H9 (cell line): ENCODE results near the gene C12orf56. TPM values are rescaled to one million over a fixed set of nuclear protein-coding genes. Genes with fewer than 3 reads are reported as not detected.

ENCODE experiments used
- DNase-seq: peaks from one replicate; pipeline ENCODE4 v3.0.0-alpha.2; 2017
- H2AFZ ChIP-seq: one replicate; pipeline ENCODE4 v1.6.1; 2013; ENCODE audit warnings: mild to moderate bottlenecking, low read length, control low read depth, moderate library complexity
- H2AK5ac ChIP-seq: 2 replicates; pipeline ENCODE4 v1.6.1; 2013; ENCODE audit warnings: low read length, control low read depth, mixed read lengths; ENCODE audit not compliant: insufficient read length
- H2BK120ac ChIP-seq: one replicate; pipeline ENCODE4 v1.6.1; 2013; ENCODE audit warnings: low read depth, mild to moderate bottlenecking, low read length, control low read depth, inconsistent platforms; ENCODE audit not compliant: poor library complexity, severe bottlenecking
- H2BK12ac ChIP-seq: 2 replicates; pipeline ENCODE4 v1.6.1; 2013; ENCODE audit warnings: low read length, control low read depth, mixed read lengths, low read depth; ENCODE audit not compliant: insufficient read length
- H2BK15ac ChIP-seq: 2 replicates; pipeline ENCODE4 v1.6.1; 2013; ENCODE audit warnings: low read depth, low read length, control low read depth
- H2BK20ac ChIP-seq: one replicate; pipeline ENCODE4 v1.6.1; 2013; ENCODE audit warnings: low read depth, mild to moderate bottlenecking, low read length, control low read depth, inconsistent platforms; ENCODE audit not compliant: poor library complexity, severe bottlenecking
- H2BK5ac ChIP-seq: 2 replicates; pipeline ENCODE4 v1.6.1; 2013; ENCODE audit warnings: low read length, control low read depth, mixed read lengths; ENCODE audit not compliant: insufficient read length
- H3K14ac ChIP-seq: 2 replicates; pipeline ENCODE4 v1.6.1; 2013; ENCODE audit warnings: low read length, control low read depth; ENCODE audit not compliant: insufficient read depth
- H3K18ac ChIP-seq: 2 replicates; pipeline ENCODE4 v1.6.1; 2013; ENCODE audit warnings: low read depth, mild to moderate bottlenecking, mixed read lengths, low read length, control low read depth; ENCODE audit not compliant: insufficient read length
- H3K23ac ChIP-seq: 2 replicates; pipeline ENCODE4 v1.6.1; 2013; ENCODE audit warnings: low read length, control low read depth, mixed read lengths, low read depth; ENCODE audit not compliant: insufficient read length
- H3K23me2 ChIP-seq: 2 replicates; pipeline ENCODE4 v1.6.1; 2013; ENCODE audit warnings: low read depth, mild to moderate bottlenecking, mixed read lengths, low read length, control low read depth; ENCODE audit not compliant: insufficient read length, poor library complexity, severe bottlenecking
- H3K27ac ChIP-seq: 2 replicates; pipeline ENCODE4 v1.5.1; 2013; ENCODE audit warnings: low read length, control low read depth, mixed read lengths, low read depth; ENCODE audit not compliant: insufficient read length
- H3K27me3 ChIP-seq: 2 replicates; pipeline ENCODE4 v1.6.1; 2013; ENCODE audit warnings: low read length, control low read depth, inconsistent platforms; ENCODE audit not compliant: insufficient read depth
- H3K4ac ChIP-seq: 2 replicates; pipeline ENCODE4 v1.6.1; 2013; ENCODE audit warnings: low read depth, mild to moderate bottlenecking, control low read depth, inconsistent platforms, low read length, moderate library complexity
- H3K4me1 ChIP-seq: 2 replicates; pipeline ENCODE4 v1.6.1; 2013; ENCODE audit warnings: low read length, control low read depth, inconsistent platforms; ENCODE audit not compliant: insufficient read depth
- H3K4me2 ChIP-seq: 2 replicates; pipeline ENCODE4 v1.6.1; 2013; ENCODE audit warnings: low read length, control low read depth, mixed read lengths; ENCODE audit not compliant: insufficient read length, insufficient read depth
- H3K56ac ChIP-seq: 2 replicates; pipeline ENCODE4 v1.6.1; 2013; ENCODE audit warnings: low read depth, mild to moderate bottlenecking, mixed read lengths, low read length, control low read depth; ENCODE audit not compliant: insufficient read length
- H3K79me1 ChIP-seq: 2 replicates; pipeline ENCODE4 v1.6.1; 2013; ENCODE audit warnings: low read depth, mild to moderate bottlenecking, moderate library complexity, low read length, control low read depth, inconsistent platforms; ENCODE audit not compliant: insufficient read depth, poor library complexity, severe bottlenecking
- H3K79me2 ChIP-seq: 2 replicates; pipeline ENCODE4 v1.6.1; 2013; ENCODE audit warnings: low read length, control low read depth, inconsistent platforms; ENCODE audit not compliant: insufficient read depth
- H3K9ac ChIP-seq: 2 replicates; pipeline ENCODE4 v1.6.1; 2013; ENCODE audit warnings: low read length, control low read depth, mixed read lengths; ENCODE audit not compliant: insufficient read length; ENCODE audit errors: extremely low read depth
- H3K9me3 ChIP-seq: one replicate; pipeline ENCODE4 v1.6.1; 2013; ENCODE audit warnings: low read depth, low read length, inconsistent platforms; ENCODE audit not compliant: control insufficient read depth
- H3T11ph ChIP-seq: one replicate; pipeline ENCODE4 v1.6.1; 2013; ENCODE audit warnings: mild to moderate bottlenecking, low read length, control low read depth, inconsistent platforms
- H4K20me1 ChIP-seq: one replicate; pipeline ENCODE4 v1.6.1; 2013; ENCODE audit not compliant: control insufficient read depth, insufficient read length, insufficient read depth
- H4K5ac ChIP-seq: 2 replicates; pipeline ENCODE4 v1.6.1; 2013; ENCODE audit warnings: low read depth, mild to moderate bottlenecking, mixed read lengths, low read length, control low read depth; ENCODE audit not compliant: insufficient read length
- H4K8ac ChIP-seq: replicated peaks from 2 replicates; pipeline ENCODE4 v1.6.1; 2013; ENCODE audit warnings: low read length, control low read depth, mixed read lengths, low read depth; ENCODE audit not compliant: insufficient read length
- H4K91ac ChIP-seq: 2 replicates; pipeline ENCODE4 v1.6.1; 2013; ENCODE audit warnings: low read depth, mild to moderate bottlenecking, moderate library complexity, mixed read lengths, low read length, control low read depth; ENCODE audit not compliant: insufficient read length
- H3K27ac Mint-ChIP-seq, 3 experiments: 2 replicates in 2 of 3; 3 replicates in 1 of 3; pipeline ENCODE4 v1.8.0; 2020 to 2021; ENCODE audit warnings: mixed read lengths in 3 of 3, mild to moderate bottlenecking in 1 of 3, moderate library complexity in 1 of 3
- H3K27me3 Mint-ChIP-seq: 2 replicates; pipeline ENCODE4 v1.8.0; 2021; ENCODE audit warnings: low read depth, mild to moderate bottlenecking, moderate library complexity, mixed read lengths
- H3K36me3 Mint-ChIP-seq, 3 experiments: 2 replicates in 2 of 3; 3 replicates in 1 of 3; pipeline ENCODE4 v1.8.0; 2020 to 2021; ENCODE audit warnings: low read depth in 3 of 3, mixed read lengths in 3 of 3; ENCODE audit not compliant: insufficient read depth in 1 of 3
- H3K4me1 Mint-ChIP-seq, 2 experiments: 2 replicates each; pipeline ENCODE4 v1.8.0; 2020; ENCODE audit warnings: mixed read lengths in 2 of 2
- H3K4me3 Mint-ChIP-seq, 2 experiments: 2 replicates in 1 of 2; 3 replicates in 1 of 2; pipeline ENCODE4 v1.8.0; 2020 to 2021; ENCODE audit warnings: mild to moderate bottlenecking in 2 of 2, mixed read lengths in 2 of 2, moderate library complexity in 1 of 2
- H3K9me3 Mint-ChIP-seq, 2 experiments: 2 replicates in 1 of 2; 3 replicates in 1 of 2; pipeline ENCODE4 v1.8.0; 2020; ENCODE audit warnings: mild to moderate bottlenecking in 2 of 2, mixed read lengths in 2 of 2, moderate library complexity in 1 of 2
- CTCF ChIP-seq: fragments of 200-600 bp; sonication (generic); conservative IDR thresholded peaks from 3 replicates; pipeline ENCODE4 v1.8.0; 2021; ENCODE audit warnings: antibody characterized with exemption, mild to moderate bottlenecking
- WGBS: extraction: QIAGEN DNeasy Blood & Tissue Kit; methylation state at CpG from one replicate; pipeline ENCODE4 v1.1.7; 2013; ENCODE audit warnings: missing lambda C conversion rate, low lambda C conversion rate, mixed read lengths; ENCODE audit not compliant: insufficient read length; ENCODE audit errors: extremely low coverage; 5-methylcytosine and 5-hydroxymethylcytosine counted together
- total RNA-seq: library from RNA; stranded (reverse); gene quantifications from 2 replicates; pipeline ENCODE4 v1.2.1, GENCODE V29; 2021

The C12orf56 gene
- total RNA-seq, 1 experiment from 2014 or later = 2.2 TPM

GRCh38 chr12:64402181-64402580 is 11.6 kb upstream of the C12orf56 start:
- Histone ChIP-seq H3K56ac (no peak overlapping the region), H3K14ac (no peak overlapping the region), H3K23me2 (peaks cover 3% of the 10 kb centered on the region), H2BK12ac (no peak overlapping the region), H2AFZ (no peak overlapping the region), H3K9me3 (no peaks in the 10 kb centered on the region), H3K18ac (no peak overlapping the region), H4K8ac (no peak overlapping the region), H4K91ac (no peak overlapping the region), H4K5ac (no peak overlapping the region), H2BK15ac (no peak overlapping the region), H2BK20ac (no peak overlapping the region), H3K27ac (no peak overlapping the region), H2BK5ac (no peak overlapping the region), H3K27me3 (no peaks in the 10 kb centered on the region), H3K79me2 (peaks cover 12% of the 10 kb centered on the region; the same call in 1 of the 2 replicates), H3K79me1 (peaks cover 4% of the 10 kb centered on the region), H3T11ph (no peak overlapping the region), H3K23ac (no peak overlapping the region), H4K20me1 (no peaks in the 10 kb centered on the region), H2AK5ac (no peak overlapping the region), H2BK120ac (no peak overlapping the region), H3K4me2 (no peak overlapping the region), H3K4ac (no peak overlapping the region), H3K4me1 (peaks cover 3% of the 10 kb centered on the region; the same call in 1 of the 2 replicates), H3K9ac (no peak overlapping the region)
- DNase-seq = no peak
- WGBS = no CpG with 5 or more reads among the region's 5 CpGs
- Mint-ChIP-seq H3K27ac (peak overlapping the region in 1 of 3 experiments; percentile 85; a peak in 2 of 7 replicates), H3K4me1 (peaks cover 16 to 28% of the 10 kb centered on the region in 2 experiments), H3K36me3 (peaks cover 0 to 4% (median 0%) of the 10 kb centered on the region in 3 experiments; a peak in 1 of 7 replicates), H3K27me3 (no peaks in the 10 kb centered on the region), H3K9me3 (0 out of 5 replicates have a peak, but pooled peaks cover 0 to 2% of the 10 kb centered on the region in 2 experiments), H3K4me3 (no peak overlapping the region; a peak in 1 of 5 replicates)
- TF ChIP-seq CTCF = no peak
